Liver (tissue), 9 donors: Measurements from ENCODE around the gene ACTRT2. TPM values are rescaled to one million over a fixed set of nuclear protein-coding genes. Genes with fewer than 3 reads are reported as not detected.

Experiments
- DNase-seq: peaks from one replicate; pipeline ENCODE4 v3.0.0-alpha.2; 2017; ENCODE audit warnings: low spot score
- H3K27ac ChIP-seq, 2 donors: one replicate each; pipeline ENCODE4 v1.7.0; 2013; ENCODE audit warnings: inconsistent platforms in 2 of 2, low read length in 2 of 2, control low read depth in 1 of 2, low read depth in 1 of 2, mild to moderate bottlenecking in 1 of 2
- H3K27me3 ChIP-seq, 4 donors: one replicate each; pipeline versions ENCODE4 v1.6.1 to v1.7.0; 2013; ENCODE audit warnings: low read length in 3 of 4, inconsistent platforms in 1 of 4, mild to moderate bottlenecking in 1 of 4, moderate library complexity in 1 of 4; ENCODE audit not compliant: control insufficient read depth in 4 of 4, insufficient read depth in 4 of 4
- H3K36me3 ChIP-seq, 4 donors: one replicate each; pipeline versions ENCODE4 v1.6.1 to v1.7.0; 2013; ENCODE audit warnings: low read length in 3 of 4, mild to moderate bottlenecking in 3 of 4, low read depth in 1 of 4, moderate library complexity in 1 of 4; ENCODE audit not compliant: control insufficient read depth in 4 of 4, insufficient read depth in 3 of 4
- H3K4me1 ChIP-seq, 4 donors: one replicate each; pipeline versions ENCODE4 v1.6.1 to v1.7.0; 2013; ENCODE audit warnings: low read length in 3 of 4, mild to moderate bottlenecking in 3 of 4, moderate library complexity in 1 of 4; ENCODE audit not compliant: control insufficient read depth in 4 of 4, insufficient read depth in 4 of 4
- H3K4me3 ChIP-seq, 3 donors: one replicate each; pipeline versions ENCODE4 v1.6.1 to v1.7.0; 2013; ENCODE audit warnings: low read length in 3 of 3, control low read depth in 1 of 3, low read depth in 1 of 3, mild to moderate bottlenecking in 1 of 3
- H3K9ac ChIP-seq, 2 donors: one replicate each; pipeline ENCODE4 v1.7.0; 2013; ENCODE audit warnings: low read length in 2 of 2, mild to moderate bottlenecking in 2 of 2, moderate library complexity in 2 of 2, control low read depth in 1 of 2, low read depth in 1 of 2
- H3K9me3 ChIP-seq, 4 donors: one replicate each; pipeline versions ENCODE4 v1.6.1 to v1.7.0; 2013; ENCODE audit warnings: low read length in 3 of 4; ENCODE audit not compliant: control insufficient read depth in 4 of 4
- ATF3 ChIP-seq: IDR thresholded peaks from 2 replicates; pipeline ENCODE4 v1.6.1; 2016; ENCODE audit warnings: antibody characterized with exemption
- EGR1 ChIP-seq, 2 donors: IDR thresholded peaks; 2 replicates each; pipeline ENCODE4 v1.6.1; 2016 to 2018; ENCODE audit warnings: antibody characterized with exemption in 2 of 2, low read depth in 2 of 2
- FOXA1 ChIP-seq: IDR thresholded peaks from 2 replicates; pipeline ENCODE4 v1.6.1; 2016; ENCODE audit warnings: antibody characterized with exemption
- GABPA ChIP-seq, 2 donors: IDR thresholded peaks in 1 of 2; conservative IDR thresholded peaks in 1 of 2; 2 replicates each; pipeline ENCODE4 v1.6.1; 2016; ENCODE audit warnings: antibody characterized with exemption in 2 of 2, mild to moderate bottlenecking in 1 of 2, moderate library complexity in 1 of 2
- MAX ChIP-seq: IDR thresholded peaks from 2 replicates; pipeline ENCODE4 v1.6.1; 2016; ENCODE audit warnings: antibody characterized with exemption
- NR2F2 ChIP-seq: IDR thresholded peaks from 2 replicates; pipeline ENCODE4 v1.6.1; 2016; ENCODE audit warnings: antibody characterized with exemption
- RAD21 ChIP-seq, 2 donors: IDR thresholded peaks; 2 replicates each; pipeline ENCODE4 v1.6.1; 2016; ENCODE audit warnings: antibody characterized with exemption in 2 of 2, mild to moderate bottlenecking in 2 of 2
- REST ChIP-seq: IDR thresholded peaks from 2 replicates; pipeline ENCODE4 v1.6.1; 2016; ENCODE audit warnings: antibody characterized with exemption, mild to moderate bottlenecking
- RXRA ChIP-seq, 2 donors: IDR thresholded peaks; 2 replicates each; pipeline ENCODE4 v1.6.1; 2017 to 2018; ENCODE audit warnings: antibody characterized with exemption in 2 of 2, mild to moderate bottlenecking in 1 of 2
- SP1 ChIP-seq: IDR thresholded peaks from 2 replicates; pipeline ENCODE4 v1.6.1; 2018; ENCODE audit warnings: antibody characterized with exemption, mild to moderate bottlenecking
- ZBTB33 ChIP-seq: IDR thresholded peaks from 2 replicates; pipeline ENCODE4 v1.6.1; 2016; ENCODE audit warnings: antibody characterized with exemption
- WGBS: extraction: QIAGEN DNeasy Blood & Tissue Kit; methylation state at CpG from one replicate; pipeline ENCODE4 v1.1.7; 2013; 5-methylcytosine and 5-hydroxymethylcytosine counted together
- polyA plus RNA-seq, 2 donors: library from polyadenylated mRNA; stranded (reverse) in 1 of 2; unstranded in 1 of 2; fragments of 200-250 nt in 1 of 2; fragments of >200 nt in 1 of 2; fragmentation: Nextera tagmentation in 1 of 2; extraction: Ambion mirVana in 1 of 2; gene quantifications; one replicate each; pipeline versions ENCODE4 v1.2.1 to v1.2.3, GENCODE V29; 2013 to 2015
- total RNA-seq, 2 donors: library from RNA; depleted of rRNA; stranded (reverse); fragments of >200 nt; gene quantifications; one replicate each; pipeline ENCODE4 v1.2.3, GENCODE V29; 2014
- donor health status: healthy.
- donor health status: healthy.
- donor health status: healthy.
- donor health status: healthy.
- donor health status: healthy.

Gene ACTRT2
- total and polyA plus RNA-seq, 4 donors, result not detected

GRCh38 chr1:2998503-2999100 lies 22.7 kb upstream of the ACTRT2 start (continued):
- TF ChIP-seq REST, result no peak

- Histone ChIP-seq H3K9me3 (peaks cover 2 to 9% (median 5%) of the 10 kb centered on the region in 4 donors), H3K4me1 (no peaks in the 10 kb centered on the region), H3K27me3 (peaks cover 0 to 6% (median 1%) of the 10 kb centered on the region in 4 donors), H3K36me3 (no peaks in the 10 kb centered on the region), H3K4me3 (no peak overlapping the region), H3K9ac (no peak overlapping the region), H3K27ac (no peak overlapping the region)
- WGBS, result 77% methylated on average over 2 of the region's 2 CpGs
- TF ChIP-seq SP1, result no peak
- TF ChIP-seq ATF3, result no peak
- no peak for TF ChIP-seq ZBTB33
- TF ChIP-seq EGR1 (IDR thresholded peaks at IDR 0.05; ENCODE audit: low read depth in 2 of 2), result no peak
- TF ChIP-seq RXRA (IDR thresholded peaks at IDR 0.05), result no peak
- TF ChIP-seq GABPA (IDR thresholded peaks at IDR 0.05 in 1 of 2, conservative IDR thresholded peaks at IDR 0.05 in 1 of 2), result no peak
- DNase-seq, result no peak
Observed at GRCh38 chr1:2999138-2999537, 22.1 kb upstream of the ACTRT2 start.

- Histone ChIP-seq H3K36me3 (no peaks in the 10 kb centered on the region), H3K27me3 (peaks cover 0 to 6% (median 1%) of the 10 kb centered on the region in 4 donors), H3K4me1 (no peaks in the 10 kb centered on the region), H3K27ac (no peak overlapping the region), H3K9me3 (peaks cover under 1 to 5% (median 3%) of the 10 kb centered on the region in 4 donors), H3K9ac (no peak overlapping the region), H3K4me3 (no peak overlapping the region)
- DNase-seq, result no peak
- 56% methylated on average over 6 of the region's 6 CpGs for WGBS
- TF ChIP-seq NR2F2 (no peak), RXRA (IDR thresholded peaks at IDR 0.05) (no peak), RAD21 (IDR thresholded peaks at IDR 0.05) (no peak), MAX (no peak), FOXA1 (no peak), ZBTB33 (no peak)
Observed at GRCh38 chr1:2999571-2999970, 21.7 kb upstream of the ACTRT2 start.
